HG03025 (cell line): ENCODE data around the gene NSMCE4A.
A peak's percentile ranks its signal among the peaks of the same experiment; 100 is the strongest.
"Not testable (repeated sequence)": the region's sequence is repeated elsewhere in the genome, so short reads cannot be mapped to it uniquely, and the experiment has no call there.

Experiments used
- ATAC-seq: cut with Tn5 transposase; IDR thresholded peaks from one replicate; pipeline ENCODE4 v1.9.1; 2021; ENCODE audit warnings: mild to moderate bottlenecking, moderate library complexity; ENCODE audit not compliant: unreplicated experiment, low FRiP score

NSMCE4A gene

GRCh38 chr10:121942749-121943416 lies 32.1 kb downstream of the NSMCE4A start:
- ATAC-seq: no peak

- ATAC-seq: no peak
Measured at GRCh38 chr10:121941532-121941931, 33.5 kb downstream of the NSMCE4A start.

GRCh38 chr10:121936295-121936694 lies 38.7 kb downstream of the NSMCE4A start:
- ATAC-seq: no peak

GRCh38 chr10:121935702-121936101 lies 39.3 kb downstream of the NSMCE4A start:
- ATAC-seq: no peak

- not testable (repeated sequence) for ATAC-seq
Measured at GRCh38 chr10:121930268-121931085, 44.5 kb downstream of the NSMCE4A start.

- ATAC-seq: not testable (repeated sequence)
Measured at GRCh38 chr10:121929585-121930267, 45.3 kb downstream of the NSMCE4A start.

- ATAC-seq: peak; percentile 8
Measured at GRCh38 chr10:121928528-121928884, 46.5 kb downstream of the NSMCE4A start.

GRCh38 chr10:121927841-121928527 lies 47.0 kb downstream of the NSMCE4A start, which contains the start of gene ATE1:
Gene ATE1 (minus strand): TSS chr10:121928031. CDS start chr10:121927949, 82 bp downstream.
- ATAC-seq: peak; percentile 89

- peak; percentile 38 for ATAC-seq
Measured at GRCh38 chr10:121927318-121927840, 47.6 kb downstream of the NSMCE4A start.

GRCh38 chr10:121926671-121927317 lies 48.2 kb downstream of the NSMCE4A start:
- ATAC-seq: peak; percentile 7

GRCh38 chr10:121926157-121926556 lies 48.9 kb downstream of the NSMCE4A start:
- ATAC-seq: no peak

- no peak for ATAC-seq
Measured at GRCh38 chr10:121921238-121921931, 53.6 kb downstream of the NSMCE4A start.

GRCh38 chr10:121919666-121920065 lies 55.4 kb downstream of the NSMCE4A start:
- ATAC-seq: no peak

- not testable (repeated sequence) for ATAC-seq
Measured at GRCh38 chr10:121918800-121919199, 56.2 kb downstream of the NSMCE4A start.

- no peak for ATAC-seq
Measured at GRCh38 chr10:121914661-121915060, 60.4 kb downstream of the NSMCE4A start.

GRCh38 chr10:121911421-121911697 lies 63.7 kb downstream of the NSMCE4A start:
- ATAC-seq: no peak

GRCh38 chr10:121910673-121911420 lies 64.2 kb downstream of the NSMCE4A start:
- ATAC-seq: no peak
